ENCODE measurements around the gene HBZ. TPM values are rescaled to one million over a fixed set of nuclear protein-coding genes. Genes with fewer than 3 reads are reported as not detected.
"Not testable (repeated sequence)": the region's sequence is repeated elsewhere in the genome, so short reads cannot be mapped to it uniquely, and the experiment has no call there.

Gene HBZ
- total and polyA plus RNA-seq, 2 of the 13 experiments (the other 11 are each of a cell fraction or from before 2014, with no cell fraction given), result 0.21 TPM; not detected in 1

DNA sequence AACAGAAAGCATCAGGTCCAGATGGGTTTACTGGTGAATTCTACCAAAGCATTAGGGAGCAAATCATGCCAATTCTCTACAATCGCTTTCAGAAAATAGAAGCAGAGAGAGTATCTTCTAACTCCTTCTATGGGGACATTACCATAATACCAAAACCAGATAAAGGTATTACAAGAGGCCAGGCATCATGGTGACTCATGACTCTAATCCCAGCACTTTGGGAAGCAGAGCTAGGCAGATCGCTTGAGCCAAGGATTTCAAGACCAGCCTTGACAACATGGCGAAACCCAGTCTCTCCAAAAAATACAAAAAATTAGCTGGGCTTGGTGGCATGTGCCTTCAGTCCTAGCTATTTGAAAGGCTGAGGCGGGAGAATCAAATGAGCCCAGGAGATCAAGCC is 50.8 kb downstream of the HBZ start:
- no peak overlapping the region for H3K4me2 ChIP-seq (ENCODE audit: low read depth, low read length)
- 98% methylated on average over 4 of the region's 4 CpGs for WGBS (ENCODE audit: low lambda C conversion rate)
- no peak for FAIRE-seq

DNA sequence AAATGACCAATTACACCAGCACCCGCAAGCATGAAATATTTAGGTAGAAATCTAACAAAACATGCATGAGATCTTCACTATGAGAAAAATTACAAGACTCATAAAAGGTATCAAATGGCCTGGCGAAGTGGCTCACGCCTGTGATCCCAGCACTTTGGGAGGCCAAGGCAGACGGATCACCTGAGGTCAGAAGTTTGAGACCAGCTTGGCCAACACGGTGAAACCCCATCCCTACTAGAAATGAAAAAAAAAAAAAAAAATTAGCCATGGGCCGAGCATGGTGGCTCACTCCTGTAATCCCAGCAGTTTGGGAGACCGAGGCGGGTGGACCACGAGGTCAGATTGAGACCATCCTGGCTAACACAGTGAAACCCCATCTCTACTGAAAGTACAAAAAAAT is 51.6 kb downstream of the HBZ start:
- H3K4me3 ChIP-seq (replicated peaks in 1 of 3; ENCODE audit: insufficient read depth in 1 of 3, low read depth in 2 of 3, low read length in 3 of 3); BruUV-seq (replicated peaks); in situ Hi-C loops (cut with HindIII; ENCODE audit: extremely low pct_ligation_motif_present, low pct_unique_long_range_greater_than_20kb); CTCF ChIA-PET (ENCODE audit: low intra/inter-chr PET ratio, low total read pairs); H3K79me2 ChIP-seq (ENCODE audit: insufficient read depth, low read length); ATAC-seq; H3K4me1 ChIP-seq (ENCODE audit: insufficient read depth, low read length); H3K9ac ChIP-seq (ENCODE audit: insufficient read depth, low read depth, low read length); FAIRE-seq; H3K9me3 ChIP-seq (ENCODE audit: low read length); H3K4me2 ChIP-seq (ENCODE audit: low read depth, low read length); H2AFZ ChIP-seq (ENCODE audit: low read length); H4K20me1 ChIP-seq (ENCODE audit: insufficient read depth, low read length); H3K27ac ChIP-seq (ENCODE audit: extremely low read length, insufficient read depth, low read length); H3K27me3 ChIP-seq (ENCODE audit: control insufficient read depth in 1 of 2, insufficient read depth in 2 of 2, low read length in 2 of 2); intact Hi-C loops (cut with micrococcal nuclease; ENCODE audit: unreplicated experiment); DNase-seq (ENCODE audit: low spot score): not testable (repeated sequence)
- POLR2A ChIA-PET, result interaction anchor here (0.6 kb wide), 1 partner anchor 149 kb away, joined by 3 read pairs; the partner anchor contains the start of gene AXIN1
- 94% methylated on average over 9 of the region's 9 CpGs for WGBS (ENCODE audit: low lambda C conversion rate)
- peaks cover 21 to 71% of the 10 kb centered on the region in 2 experiments for H3K36me3 ChIP-seq (replicated peaks in 1 of 2; ENCODE audit: control insufficient read depth in 1 of 2, insufficient read depth in 2 of 2, low read length in 2 of 2)

More for the DNA sequence above, 50.8 kb downstream of the HBZ start:
- intact Hi-C loops (cut with micrococcal nuclease; ENCODE audit: unreplicated experiment), result no loop called here
- ATAC-seq, result no peak
- H3K9me3 ChIP-seq (ENCODE audit: low read length), result no peaks in the 10 kb centered on the region
- peaks cover 25 to 71% of the 10 kb centered on the region in 2 experiments for H3K36me3 ChIP-seq (replicated peaks in 1 of 2; ENCODE audit: control insufficient read depth in 1 of 2, insufficient read depth in 2 of 2, low read length in 2 of 2)
- no peaks in the 10 kb centered on the region for H3K4me1 ChIP-seq (ENCODE audit: insufficient read depth, low read length)
- ChIA-PET POLR2A (interaction anchor here (0.6 kb wide), 1 partner anchor 149 kb away, joined by 3 read pairs; the partner anchor contains the start of gene AXIN1), CTCF (ENCODE audit: low intra/inter-chr PET ratio, low total read pairs) (no interaction called here)
- no peaks in the 10 kb centered on the region for H4K20me1 ChIP-seq (ENCODE audit: insufficient read depth, low read length)
- no peaks in the 10 kb centered on the region for H3K27me3 ChIP-seq (ENCODE audit: control insufficient read depth in 1 of 2, insufficient read depth in 2 of 2, low read length in 2 of 2)
- H3K27ac ChIP-seq (ENCODE audit: extremely low read length, insufficient read depth, low read length), result no peak overlapping the region
- in situ Hi-C loops (cut with HindIII; ENCODE audit: extremely low pct_ligation_motif_present, low pct_unique_long_range_greater_than_20kb), result no loop called here
- H3K9ac ChIP-seq (ENCODE audit: insufficient read depth, low read depth, low read length), result no peak overlapping the region
- no peak overlapping the region for H3K4me3 ChIP-seq (replicated peaks in 1 of 3; ENCODE audit: insufficient read depth in 1 of 3, low read depth in 2 of 3, low read length in 3 of 3)
- no peak for DNase-seq (ENCODE audit: low spot score)
- no peaks in the 10 kb centered on the region for H3K79me2 ChIP-seq (ENCODE audit: insufficient read depth, low read length)
- BruUV-seq (replicated peaks), result no TSS peak
- TF ChIP-seq, protein P1, sequence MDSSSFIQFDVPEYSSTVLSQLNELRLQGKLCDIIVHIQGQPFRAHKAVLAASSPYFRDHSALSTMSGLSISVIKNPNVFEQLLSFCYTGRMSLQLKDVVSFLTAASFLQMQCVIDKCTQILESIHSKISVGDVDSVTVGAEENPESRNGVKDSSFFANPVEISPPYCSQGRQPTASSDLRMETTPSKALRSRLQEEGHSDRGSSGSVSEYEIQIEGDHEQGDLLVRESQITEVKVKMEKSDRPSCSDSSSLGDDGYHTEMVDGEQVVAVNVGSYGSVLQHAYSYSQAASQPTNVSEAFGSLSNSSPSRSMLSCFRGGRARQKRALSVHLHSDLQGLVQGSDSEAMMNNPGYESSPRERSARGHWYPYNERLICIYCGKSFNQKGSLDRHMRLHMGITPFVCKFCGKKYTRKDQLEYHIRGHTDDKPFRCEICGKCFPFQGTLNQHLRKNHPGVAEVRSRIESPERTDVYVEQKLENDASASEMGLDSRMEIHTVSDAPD (CRISPR knock-in tag; IDR thresholded peaks at IDR 0.05), result no peak
- TF ChIP-seq KAT7 (CRISPR knock-in tag; IDR thresholded peaks at IDR 0.05; ENCODE audit: borderline replicate concordance), result no peak
- TF ChIP-seq, protein P2, sequence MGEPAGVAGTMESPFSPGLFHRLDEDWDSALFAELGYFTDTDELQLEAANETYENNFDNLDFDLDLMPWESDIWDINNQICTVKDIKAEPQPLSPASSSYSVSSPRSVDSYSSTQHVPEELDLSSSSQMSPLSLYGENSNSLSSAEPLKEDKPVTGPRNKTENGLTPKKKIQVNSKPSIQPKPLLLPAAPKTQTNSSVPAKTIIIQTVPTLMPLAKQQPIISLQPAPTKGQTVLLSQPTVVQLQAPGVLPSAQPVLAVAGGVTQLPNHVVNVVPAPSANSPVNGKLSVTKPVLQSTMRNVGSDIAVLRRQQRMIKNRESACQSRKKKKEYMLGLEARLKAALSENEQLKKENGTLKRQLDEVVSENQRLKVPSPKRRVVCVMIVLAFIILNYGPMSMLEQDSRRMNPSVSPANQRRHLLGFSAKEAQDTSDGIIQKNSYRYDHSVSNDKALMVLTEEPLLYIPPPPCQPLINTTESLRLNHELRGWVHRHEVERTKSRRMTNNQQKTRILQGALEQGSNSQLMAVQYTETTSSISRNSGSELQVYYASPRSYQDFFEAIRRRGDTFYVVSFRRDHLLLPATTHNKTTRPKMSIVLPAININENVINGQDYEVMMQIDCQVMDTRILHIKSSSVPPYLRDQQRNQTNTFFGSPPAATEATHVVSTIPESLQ (CRISPR knock-in tag; conservative IDR thresholded peaks at IDR 0.05), result no peak
- no peak for TF ChIP-seq LCORL (IDR thresholded peaks at IDR 0.05)
- no peak for TF ChIP-seq LCORL (CRISPR knock-in tag; IDR thresholded peaks at IDR 0.05)
- no peak for TF ChIP-seq ZNF326 (CRISPR knock-in tag; IDR thresholded peaks at IDR 0.05; ENCODE audit: borderline replicate concordance)
- TF ChIP-seq RBM22 (optimal IDR thresholded peaks at IDR 0.05; ENCODE audit: low read length), result no peak
- TF ChIP-seq ZNF746 (CRISPR knock-in tag; IDR thresholded peaks at IDR 0.05), result no peak
- TF ChIP-seq, protein P3, sequence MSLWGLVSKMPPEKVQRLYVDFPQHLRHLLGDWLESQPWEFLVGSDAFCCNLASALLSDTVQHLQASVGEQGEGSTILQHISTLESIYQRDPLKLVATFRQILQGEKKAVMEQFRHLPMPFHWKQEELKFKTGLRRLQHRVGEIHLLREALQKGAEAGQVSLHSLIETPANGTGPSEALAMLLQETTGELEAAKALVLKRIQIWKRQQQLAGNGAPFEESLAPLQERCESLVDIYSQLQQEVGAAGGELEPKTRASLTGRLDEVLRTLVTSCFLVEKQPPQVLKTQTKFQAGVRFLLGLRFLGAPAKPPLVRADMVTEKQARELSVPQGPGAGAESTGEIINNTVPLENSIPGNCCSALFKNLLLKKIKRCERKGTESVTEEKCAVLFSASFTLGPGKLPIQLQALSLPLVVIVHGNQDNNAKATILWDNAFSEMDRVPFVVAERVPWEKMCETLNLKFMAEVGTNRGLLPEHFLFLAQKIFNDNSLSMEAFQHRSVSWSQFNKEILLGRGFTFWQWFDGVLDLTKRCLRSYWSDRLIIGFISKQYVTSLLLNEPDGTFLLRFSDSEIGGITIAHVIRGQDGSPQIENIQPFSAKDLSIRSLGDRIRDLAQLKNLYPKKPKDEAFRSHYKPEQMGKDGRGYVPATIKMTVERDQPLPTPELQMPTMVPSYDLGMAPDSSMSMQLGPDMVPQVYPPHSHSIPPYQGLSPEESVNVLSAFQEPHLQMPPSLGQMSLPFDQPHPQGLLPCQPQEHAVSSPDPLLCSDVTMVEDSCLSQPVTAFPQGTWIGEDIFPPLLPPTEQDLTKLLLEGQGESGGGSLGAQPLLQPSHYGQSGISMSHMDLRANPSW (CRISPR knock-in tag; IDR thresholded peaks at IDR 0.05; ENCODE audit: borderline replicate concordance), result no peak
- no peak for TF ChIP-seq ZC3H4 (CRISPR knock-in tag; IDR thresholded peaks at IDR 0.05; ENCODE audit: borderline replicate concordance)
- TF ChIP-seq, protein P4, sequence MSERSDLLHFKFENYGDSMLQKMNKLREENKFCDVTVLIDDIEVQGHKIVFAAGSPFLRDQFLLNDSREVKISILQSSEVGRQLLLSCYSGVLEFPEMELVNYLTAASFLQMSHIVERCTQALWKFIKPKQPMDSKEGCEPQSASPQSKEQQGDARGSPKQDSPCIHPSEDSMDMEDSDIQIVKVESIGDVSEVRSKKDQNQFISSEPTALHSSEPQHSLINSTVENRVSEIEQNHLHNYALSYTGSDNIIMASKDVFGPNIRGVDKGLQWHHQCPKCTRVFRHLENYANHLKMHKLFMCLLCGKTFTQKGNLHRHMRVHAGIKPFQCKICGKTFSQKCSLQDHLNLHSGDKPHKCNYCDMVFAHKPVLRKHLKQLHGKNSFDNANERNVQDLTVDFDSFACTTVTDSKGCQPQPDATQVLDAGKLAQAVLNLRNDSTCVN (CRISPR knock-in tag; IDR thresholded peaks at IDR 0.05; ENCODE audit: borderline replicate concordance), result no peak
- no peak for TF ChIP-seq HNRNPLL (IDR thresholded peaks at IDR 0.05; ENCODE audit: low read depth, low read length, poor library complexity, severe bottlenecking)
- TF ChIP-seq AGO1 (IDR thresholded peaks at IDR 0.05; ENCODE audit: low read depth, low read length, poor library complexity, severe bottlenecking), result no peak
- no peak overlapping the region for H2AFZ ChIP-seq (ENCODE audit: low read length)
